ENCODE measurements around the gene VASH1.

Gene VASH1

GRCh38 chr14:76770521-76771436 lies 9.5 kb downstream of the VASH1 start:
- no peak for TF ChIP-seq CTCF (IDR thresholded peaks at IDR 0.05; ENCODE audit: extremely low read depth, insufficient read depth, missing control alignments)
- in situ Hi-C loops (cut with MboI; ENCODE audit: low pct_unique_long_range_greater_than_20kb, low sequenced_read_pairs, unreplicated experiment) = no loop called here
- no peak for DNase-seq (ENCODE audit: low spot score)

DNA sequence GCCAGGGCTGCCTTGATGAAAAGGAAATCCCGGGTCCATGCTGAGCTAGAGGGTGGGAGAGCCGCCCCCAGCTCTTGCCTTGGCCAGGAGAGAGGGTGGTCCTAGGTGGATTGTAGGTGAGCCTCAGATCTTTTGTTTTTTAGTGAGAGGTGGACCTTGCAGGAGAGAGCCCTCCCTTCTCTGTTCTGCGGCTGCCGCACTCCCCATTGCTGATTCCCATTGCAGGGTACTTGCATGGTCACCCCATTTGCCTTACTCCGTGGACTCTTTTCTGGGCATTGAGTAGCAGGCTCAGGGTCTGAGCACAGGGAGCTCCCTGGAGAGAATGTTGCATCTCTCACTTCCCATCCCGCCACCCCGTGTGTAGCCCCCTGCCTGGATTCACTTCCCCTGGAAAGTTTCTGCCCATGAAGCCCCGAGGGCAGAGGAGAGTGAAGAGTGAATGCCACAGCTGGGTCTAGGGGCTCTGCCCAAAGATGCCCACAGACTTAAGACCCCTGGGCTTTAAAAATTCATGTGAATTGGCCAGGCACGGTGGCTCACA lies 10.2 kb downstream of the VASH1 start:
- in situ Hi-C loops (cut with MboI; ENCODE audit: low pct_unique_long_range_greater_than_20kb, low sequenced_read_pairs, unreplicated experiment) = no loop called here
- TF ChIP-seq CTCF (IDR thresholded peaks at IDR 0.05; ENCODE audit: extremely low read depth, insufficient read depth, missing control alignments) = no peak
- DNase-seq (ENCODE audit: low spot score) = no peak

GRCh38 chr14:76772300-76773187 lies 11.3 kb downstream of the VASH1 start:
- in situ Hi-C loops (cut with MboI; ENCODE audit: low pct_unique_long_range_greater_than_20kb, low sequenced_read_pairs, unreplicated experiment) = no loop called here
- no peak for DNase-seq (ENCODE audit: low spot score)
- TF ChIP-seq CTCF (IDR thresholded peaks at IDR 0.05; ENCODE audit: extremely low read depth, insufficient read depth, missing control alignments) = no peak

- DNase-seq (ENCODE audit: low spot score) = no peak
- TF ChIP-seq CTCF (IDR thresholded peaks at IDR 0.05; ENCODE audit: extremely low read depth, insufficient read depth, missing control alignments) = no peak
- in situ Hi-C loops (cut with MboI; ENCODE audit: low pct_unique_long_range_greater_than_20kb, low sequenced_read_pairs, unreplicated experiment) = no loop called here
These were observed 12.1 kb downstream of the VASH1 start for GRCh38 chr14:76773188-76773885.

- TF ChIP-seq CTCF (IDR thresholded peaks at IDR 0.05; ENCODE audit: extremely low read depth, insufficient read depth, missing control alignments) = no peak
- in situ Hi-C loops (cut with MboI; ENCODE audit: low pct_unique_long_range_greater_than_20kb, low sequenced_read_pairs, unreplicated experiment) = no loop called here
- DNase-seq (ENCODE audit: low spot score) = no peak
These were observed 12.9 kb downstream of the VASH1 start for GRCh38 chr14:76773956-76774820.

All from GM13977 (cell line).